Karpas-422 (cell line): ENCODE results near the gene ADPRHL1. TPM values are rescaled to one million over a fixed set of nuclear protein-coding genes. Genes with fewer than 3 reads are reported as not detected.

Experiments used
- DNase-seq: peaks from one replicate; pipeline ENCODE4 v3.0.0-alpha.2; 2015
- H2AFZ ChIP-seq: fragments of 200-600 bp; sonication (generic); 2 replicates; pipeline ENCODE4 v1.6.1; 2014; ENCODE audit warnings: antibody characterized with exemption, low read length, mixed read lengths
- H3K27ac ChIP-seq: fragments of 200-600 bp; sonication (generic); 2 replicates; pipeline ENCODE4 v1.5.1; 2014; ENCODE audit warnings: mild to moderate bottlenecking, low read length, moderate library complexity
- H3K27me3 ChIP-seq: fragments of 200-600 bp; sonication (generic); 2 replicates; pipeline ENCODE4 v1.6.1; 2014; ENCODE audit warnings: low read length, mixed read lengths
- H3K36me3 ChIP-seq: fragments of 200-600 bp; sonication (generic); 2 replicates; pipeline ENCODE4 v1.6.1; 2014; ENCODE audit warnings: low read length, mixed read lengths; ENCODE audit not compliant: insufficient read depth
- H3K4me1 ChIP-seq: fragments of 200-600 bp; sonication (generic); 2 replicates; pipeline ENCODE4 v1.6.1; 2014; ENCODE audit warnings: mild to moderate bottlenecking, low read length, mixed read lengths
- H3K4me2 ChIP-seq: fragments of 200-600 bp; sonication (generic); 2 replicates; pipeline ENCODE4 v1.6.1; 2014; ENCODE audit warnings: low read length, low read depth, mild to moderate bottlenecking; ENCODE audit not compliant: poor library complexity, severe bottlenecking
- H3K4me3 ChIP-seq: fragments of 200-600 bp; sonication (generic); 2 replicates; pipeline ENCODE4 v1.5.1; 2014; ENCODE audit warnings: mild to moderate bottlenecking, antibody characterized with exemption, low read length, mixed read lengths
- H3K79me2 ChIP-seq: fragments of 200-600 bp; sonication (generic); 2 replicates; pipeline ENCODE4 v1.6.1; 2014; ENCODE audit warnings: mild to moderate bottlenecking, low read length, mixed read lengths
- H3K9ac ChIP-seq: fragments of 200-600 bp; sonication (generic); 2 replicates; pipeline ENCODE4 v1.6.0; 2014; ENCODE audit warnings: low read length
- H3K9me2 ChIP-seq: fragments of 200-600 bp; sonication (generic), shearing (Covaris generic); replicated peaks from 2 replicates; pipeline ENCODE4 v1.6.0; 2014; ENCODE audit warnings: mild to moderate bottlenecking, low read length, moderate library complexity; ENCODE audit not compliant: insufficient read depth
- H3K9me3 ChIP-seq: fragments of 300-700, 200-600 bp; sonication (generic); 2 replicates; pipeline ENCODE4 v1.6.1; 2014; ENCODE audit warnings: low read length, mixed read lengths
- H4K20me1 ChIP-seq: fragments of 200-600 bp; sonication (generic); 2 replicates; pipeline ENCODE4 v1.6.1; 2014; ENCODE audit warnings: mild to moderate bottlenecking, antibody characterized with exemption, low read length, low read depth; ENCODE audit not compliant: insufficient read depth
- total RNA-seq: library from RNA; depleted of rRNA; stranded (reverse); fragments of >200 nt; shearing (Covaris generic); gene quantifications from 2 replicates; pipeline ENCODE4 v1.2.3, GENCODE V29; 2014; ENCODE audit warnings: low replicate concordance; rRNA removed

ADPRHL1 gene
- 8.9 and 10.2 TPM in 2 replicates for total RNA-seq

DNA sequence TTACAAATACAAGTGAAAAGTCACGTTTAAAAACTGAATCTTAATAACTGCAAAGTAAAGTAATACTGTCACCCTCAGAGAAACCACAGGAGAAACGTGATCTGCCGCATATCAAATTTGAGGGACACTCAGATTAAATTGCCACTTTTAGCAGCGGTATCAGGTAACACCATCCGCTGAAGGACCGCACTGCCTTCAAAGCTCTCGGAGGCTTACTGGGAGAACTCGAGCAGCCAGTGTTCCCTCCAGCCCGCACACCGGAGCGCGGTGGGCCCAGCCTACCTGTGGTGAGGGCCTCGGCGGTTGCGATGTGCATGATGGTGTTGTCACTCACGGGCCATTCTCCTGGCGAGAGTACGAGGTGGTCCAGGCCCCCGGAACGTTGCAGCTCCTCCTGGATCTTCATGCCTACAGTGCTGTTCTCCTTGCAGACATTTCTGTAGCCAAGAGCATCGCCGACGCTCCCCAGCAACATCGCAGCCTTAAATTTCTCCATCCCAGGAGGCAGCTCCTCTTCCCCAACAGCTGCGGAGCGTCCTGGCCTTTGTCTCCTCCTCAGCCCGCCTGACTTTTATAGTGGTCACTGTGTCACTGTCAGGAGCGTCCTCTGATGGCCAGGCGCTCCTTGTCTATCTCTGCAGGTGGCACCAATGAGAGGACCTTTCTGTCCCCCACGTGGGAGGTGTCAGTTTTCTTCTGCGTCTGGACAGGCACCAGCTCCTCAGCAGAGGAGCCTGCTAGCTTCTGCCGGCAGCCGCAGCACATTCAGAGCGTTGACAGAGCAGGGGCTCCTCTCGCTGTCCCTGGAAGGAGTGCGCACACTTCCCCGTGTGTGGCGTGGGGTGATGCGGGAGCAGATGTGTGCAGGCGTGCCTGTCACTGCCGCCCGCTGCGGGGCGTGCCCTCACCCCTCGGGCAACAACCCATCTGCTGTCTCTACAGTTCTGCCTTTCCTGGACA lies at the start of gene ADPRHL1:
Gene ADPRHL1, minus strand, starts transcription at position 547 of the 960 bp plus-strand sequence. Its CDS starts 51 bp downstream, at position 496.
- Histone ChIP-seq H3K9me2 (no peaks in the 10 kb centered on the region), H3K9me3 (no peaks in the 10 kb centered on the region), H3K4me1 (peaks cover 69% of the 10 kb centered on the region), H2AFZ (no peak within 1 kb of the TSS), H3K9ac (peak within 1 kb of the TSS; percentile 65), H3K27me3 (no peaks in the 10 kb centered on the region), H3K4me2 (peak within 1 kb of the TSS; percentile 65), H4K20me1 (no peaks in the 10 kb centered on the region), H3K27ac (peak within 1 kb of the TSS; percentile 91), H3K36me3 (peaks cover 9% of the 10 kb centered on the region; the same call in 1 of the 2 replicates), H3K79me2 (no peaks in the 10 kb centered on the region), H3K4me3 (peak within 1 kb of the TSS; percentile 51)
- peak; percentile 79 for DNase-seq

- no peaks in the 10 kb centered on the region for H4K20me1 ChIP-seq
- no peak overlapping the region for H3K4me2 ChIP-seq
- no peak overlapping the region for H3K27ac ChIP-seq
- no peaks in the 10 kb centered on the region for H3K4me1 ChIP-seq
- no peak for DNase-seq
- H3K27me3 ChIP-seq: no peaks in the 10 kb centered on the region
- peaks cover 50% of the 10 kb centered on the region; the same call in 1 of the 2 replicates for H3K36me3 ChIP-seq
- H2AFZ ChIP-seq: no peak overlapping the region
- H3K9me2 ChIP-seq: no peaks in the 10 kb centered on the region
- no peaks in the 10 kb centered on the region for H3K9me3 ChIP-seq
- H3K4me3 ChIP-seq: no peak overlapping the region
- H3K79me2 ChIP-seq: 0 out of 2 replicates have a peak, but pooled peaks cover 15% of the 10 kb centered on the region
- H3K9ac ChIP-seq: no peak overlapping the region
These were observed 49.4 kb upstream of the ADPRHL1 start for GRCh38 chr13:113502686-113503085.

DNA sequence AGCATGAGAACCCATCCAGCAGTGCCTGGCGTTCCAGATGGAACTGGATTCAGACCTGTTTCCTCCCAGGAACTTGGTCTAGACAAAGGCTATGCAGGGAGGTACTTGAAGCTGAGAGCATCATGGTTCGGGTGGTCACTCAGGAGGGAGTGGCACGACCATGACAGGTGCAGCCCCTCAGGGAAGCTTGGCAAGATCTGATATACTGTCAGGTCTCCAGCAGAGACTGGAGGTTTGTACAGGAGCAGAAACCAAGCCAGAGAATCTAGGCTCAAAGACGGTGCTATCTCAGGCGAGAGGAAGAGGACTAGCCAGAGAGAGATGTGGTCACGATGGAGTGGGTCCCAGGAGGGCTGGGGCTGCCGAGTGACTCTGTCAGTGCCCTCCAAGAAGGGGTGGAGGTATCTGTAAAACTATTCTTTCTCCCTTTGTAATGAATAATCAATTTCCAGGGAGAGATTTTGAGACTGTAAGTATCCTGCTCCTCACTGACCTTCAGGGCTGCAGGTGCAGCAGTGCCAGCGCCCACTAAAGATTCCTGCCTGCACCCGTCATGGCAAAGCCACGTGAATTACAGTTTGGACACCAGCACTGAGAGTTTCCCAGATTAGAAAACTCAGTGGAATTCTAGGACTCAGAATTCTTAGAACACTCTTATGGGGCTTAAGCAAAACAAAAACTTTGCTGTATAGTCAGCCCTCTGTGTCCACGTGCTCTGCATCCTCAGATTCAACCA lies 47.4 kb upstream of the ADPRHL1 start:
- Histone ChIP-seq H4K20me1 (no peaks in the 10 kb centered on the region), H3K36me3 (peaks cover 67% of the 10 kb centered on the region), H3K27ac (no peak overlapping the region), H3K27me3 (no peaks in the 10 kb centered on the region), H3K4me1 (no peaks in the 10 kb centered on the region), H3K4me2 (no peak overlapping the region), H3K9me2 (no peaks in the 10 kb centered on the region), H3K9me3 (no peaks in the 10 kb centered on the region), H3K4me3 (no peak overlapping the region), H2AFZ (no peak overlapping the region), H3K79me2 (peaks cover 15% of the 10 kb centered on the region; the same call in 1 of the 2 replicates), H3K9ac (no peak overlapping the region)
- no peak for DNase-seq

DNA sequence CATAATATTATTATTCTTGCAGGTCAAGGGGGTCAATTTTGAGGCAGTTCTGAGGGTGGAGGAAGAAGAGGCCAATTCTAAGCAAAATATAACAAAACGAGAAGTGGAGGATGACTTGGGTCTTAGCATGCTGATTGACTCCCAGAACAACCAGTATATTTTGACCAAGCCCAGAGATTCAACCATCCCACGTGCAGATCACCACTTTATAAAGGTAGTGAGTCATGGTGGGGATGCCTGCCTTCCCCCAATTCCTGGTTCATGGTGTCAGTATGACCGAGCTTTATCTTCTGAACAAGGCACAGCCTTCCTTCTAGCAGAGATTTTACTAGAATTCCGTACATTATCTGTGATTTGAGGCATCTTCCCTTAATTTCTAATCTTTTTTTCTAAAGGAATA lies 46.6 kb upstream of the ADPRHL1 start:
- Histone ChIP-seq H3K4me3 (no peak overlapping the region), H3K9me2 (no peaks in the 10 kb centered on the region), H3K27me3 (no peaks in the 10 kb centered on the region), H2AFZ (no peak overlapping the region), H3K4me1 (no peaks in the 10 kb centered on the region), H3K36me3 (peaks cover 75% of the 10 kb centered on the region), H3K79me2 (peaks cover 18% of the 10 kb centered on the region; the same call in 1 of the 2 replicates), H3K27ac (no peak overlapping the region), H3K4me2 (no peak overlapping the region), H4K20me1 (no peaks in the 10 kb centered on the region), H3K9me3 (no peaks in the 10 kb centered on the region), H3K9ac (no peak overlapping the region)
- no peak for DNase-seq

GRCh38 chr13:113498905-113499304 lies 45.6 kb upstream of the ADPRHL1 start:
- Histone ChIP-seq H3K9me3 (no peaks in the 10 kb centered on the region), H3K9me2 (no peaks in the 10 kb centered on the region), H3K79me2 (peaks cover 29% of the 10 kb centered on the region), H3K4me1 (peaks cover 4% of the 10 kb centered on the region), H4K20me1 (no peaks in the 10 kb centered on the region), H3K9ac (no peak overlapping the region), H2AFZ (no peak overlapping the region), H3K27me3 (no peaks in the 10 kb centered on the region), H3K36me3 (peaks cover 74% of the 10 kb centered on the region), H3K27ac (no peak overlapping the region), H3K4me3 (no peak overlapping the region), H3K4me2 (no peak overlapping the region)
- no peak for DNase-seq

DNA sequence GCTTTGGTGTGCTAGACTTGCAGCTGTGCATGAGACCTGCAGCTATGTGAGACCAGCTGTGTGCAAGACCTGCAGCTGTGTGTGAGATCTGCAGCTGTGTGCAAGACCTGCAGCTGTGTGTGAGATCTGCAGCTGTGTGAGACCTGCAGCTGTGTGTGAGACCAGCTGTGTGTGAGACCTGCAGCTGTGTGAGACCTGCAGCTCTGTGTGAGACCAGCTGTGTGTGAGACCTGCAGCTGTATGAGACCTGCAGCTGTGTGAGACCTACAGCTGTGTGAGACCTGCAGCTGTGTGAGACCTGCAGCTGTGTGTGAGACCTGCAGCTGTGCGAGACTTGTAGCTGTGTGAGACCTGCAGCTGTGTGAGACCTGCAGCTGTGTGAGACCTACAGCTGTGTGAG lies 43.9 kb upstream of the ADPRHL1 start:
- Histone ChIP-seq H3K9me2 (no peaks in the 10 kb centered on the region), H3K36me3 (peaks cover 70% of the 10 kb centered on the region), H3K27ac (peak overlapping the region; percentile 49), H2AFZ (no peak overlapping the region), H4K20me1 (no peaks in the 10 kb centered on the region), H3K4me3 (no peak overlapping the region), H3K79me2 (peaks cover 44% of the 10 kb centered on the region), H3K9ac (no peak overlapping the region), H3K4me2 (no peak overlapping the region), H3K4me1 (peaks cover 21% of the 10 kb centered on the region), H3K27me3 (no peaks in the 10 kb centered on the region), H3K9me3 (no peaks in the 10 kb centered on the region)
- no peak for DNase-seq

DNA sequence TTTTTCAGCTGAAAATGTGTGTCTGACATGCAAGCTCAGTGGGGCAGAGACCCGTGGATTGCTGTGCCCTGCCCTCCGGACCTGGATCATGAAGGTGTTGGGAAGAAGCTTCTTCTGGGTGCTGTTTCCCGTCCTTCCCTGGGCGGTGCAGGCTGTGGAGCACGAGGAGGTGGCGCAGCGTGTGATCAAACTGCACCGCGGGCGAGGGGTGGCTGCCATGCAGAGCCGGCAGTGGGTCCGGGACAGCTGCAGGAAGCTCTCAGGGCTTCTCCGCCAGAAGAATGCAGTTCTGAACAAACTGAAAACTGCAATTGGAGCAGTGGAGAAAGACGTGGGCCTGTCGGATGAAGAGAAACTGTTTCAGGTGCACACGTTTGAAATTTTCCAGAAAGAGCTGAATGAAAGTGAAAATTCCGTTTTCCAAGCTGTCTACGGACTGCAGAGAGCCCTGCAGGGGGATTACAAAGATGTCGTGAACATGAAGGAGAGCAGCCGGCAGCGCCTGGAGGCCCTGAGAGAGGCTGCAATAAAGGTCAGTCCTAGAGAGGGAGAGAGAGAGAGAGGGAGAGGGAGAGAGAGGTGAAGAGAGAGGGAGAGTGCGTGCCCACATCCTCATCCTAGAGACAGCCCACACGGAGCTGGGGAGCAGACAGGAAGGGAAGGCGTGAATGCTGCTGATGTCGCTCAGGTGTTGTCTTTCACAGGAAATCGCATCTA lies 42.4 kb upstream of the ADPRHL1 start:
- H3K36me3 ChIP-seq: peaks cover 58% of the 10 kb centered on the region
- DNase-seq: no peak

More for the DNA sequence above, 42.4 kb upstream of the ADPRHL1 start:
- Histone ChIP-seq H3K27me3 (no peaks in the 10 kb centered on the region), H2AFZ (no peak overlapping the region), H3K4me1 (peaks cover 30% of the 10 kb centered on the region), H3K9ac (no peak overlapping the region), H3K9me3 (no peaks in the 10 kb centered on the region), H3K4me3 (no peak overlapping the region), H3K4me2 (no peak overlapping the region), H4K20me1 (no peaks in the 10 kb centered on the region), H3K9me2 (no peaks in the 10 kb centered on the region), H3K79me2 (peaks cover 57% of the 10 kb centered on the region), H3K27ac (no peak overlapping the region)
